ES-I3 (cell line): ENCODE results near the gene TPRN.
"Not testable (repeated sequence)": the region's sequence is repeated elsewhere in the genome, so short reads cannot be mapped to it uniquely, and the experiment has no call there.

ENCODE experiments used
- H3K36me3 ChIP-seq: 2 replicates; pipeline ENCODE4 v1.6.1; 2013; ENCODE audit warnings: mild to moderate bottlenecking, low read length, control low read depth, moderate library complexity; ENCODE audit not compliant: insufficient read depth
- H3K4me1 ChIP-seq: 2 replicates; pipeline ENCODE4 v1.6.1; 2013; ENCODE audit warnings: mild to moderate bottlenecking, control low read depth, low read length; ENCODE audit not compliant: insufficient read depth
- H3K9ac ChIP-seq: 2 replicates; pipeline ENCODE4 v1.6.1; 2013; ENCODE audit warnings: low read depth, mild to moderate bottlenecking, low read length, moderate library complexity
- H3K9me3 ChIP-seq: 2 replicates; pipeline ENCODE4 v1.6.1; 2013; ENCODE audit warnings: mild to moderate bottlenecking, low read length, moderate library complexity; ENCODE audit not compliant: control insufficient read depth, insufficient read depth

Gene TPRN

GRCh38 chr9:137200311-137201204, at the start of gene TPRN:
TSS of gene TPRN (minus strand) at chr9:137200741. CDS start at chr9:137200711, 30 bp downstream.
- no peaks in the 10 kb centered on the region for H3K9me3 ChIP-seq
- H3K4me1 ChIP-seq: peaks cover 6% of the 10 kb centered on the region
- no peaks in the 10 kb centered on the region for H3K36me3 ChIP-seq
- peak within 1 kb of the TSS; percentile 69 for H3K9ac ChIP-seq

GRCh38 chr9:137247916-137248175, 47.3 kb upstream of the TPRN start:
- no peak overlapping the region for H3K9ac ChIP-seq
- H3K4me1 ChIP-seq: peaks cover 22% of the 10 kb centered on the region; the same call in 1 of the 2 replicates
- peaks cover 5% of the 10 kb centered on the region; the same call in 1 of the 2 replicates for H3K36me3 ChIP-seq
- H3K9me3 ChIP-seq: no peaks in the 10 kb centered on the region

GRCh38 chr9:137247135-137247915, 46.8 kb upstream of the TPRN start:
- Histone ChIP-seq H3K4me1 (peaks cover 25% of the 10 kb centered on the region; the same call in 1 of the 2 replicates), H3K36me3 (peaks cover 11% of the 10 kb centered on the region), H3K9me3 (no peaks in the 10 kb centered on the region), H3K9ac (no peak overlapping the region)

GRCh38 chr9:137245450-137246421, 45.2 kb upstream of the TPRN start:
- peaks cover 12% of the 10 kb centered on the region for H3K36me3 ChIP-seq
- H3K9me3 ChIP-seq: no peaks in the 10 kb centered on the region
- H3K9ac ChIP-seq: no peak overlapping the region
- H3K4me1 ChIP-seq: peaks cover 22% of the 10 kb centered on the region; the same call in 1 of the 2 replicates

- Histone ChIP-seq H3K4me1 (peaks cover 18% of the 10 kb centered on the region; the same call in 1 of the 2 replicates), H3K9me3 (no peaks in the 10 kb centered on the region), H3K36me3 (peaks cover 12% of the 10 kb centered on the region), H3K9ac (no peak overlapping the region)
Measured at GRCh38 chr9:137244486-137245449, 44.2 kb upstream of the TPRN start.

- Histone ChIP-seq H3K9ac (no peak overlapping the region), H3K36me3 (peaks cover 12% of the 10 kb centered on the region), H3K9me3 (no peaks in the 10 kb centered on the region), H3K4me1 (peaks cover 18% of the 10 kb centered on the region; the same call in 1 of the 2 replicates)
Measured at GRCh38 chr9:137243626-137244485, 43.3 kb upstream of the TPRN start.

- H3K9me3 ChIP-seq, H3K9ac ChIP-seq: not testable (repeated sequence)
- H3K4me1 ChIP-seq: peaks cover 18% of the 10 kb centered on the region; the same call in 1 of the 2 replicates
- H3K36me3 ChIP-seq: peaks cover 12% of the 10 kb centered on the region
Measured at GRCh38 chr9:137243266-137243625, 42.7 kb upstream of the TPRN start.

GRCh38 chr9:137242269-137243203, 42.0 kb upstream of the TPRN start:
- H3K9me3 ChIP-seq: no peaks in the 10 kb centered on the region
- H3K9ac ChIP-seq: peak overlapping the region; percentile 70; the same call in 1 of the 2 replicates
- H3K36me3 ChIP-seq: peaks cover 12% of the 10 kb centered on the region
- H3K4me1 ChIP-seq: peaks cover 18% of the 10 kb centered on the region; the same call in 1 of the 2 replicates

GRCh38 chr9:137241490-137242268, 41.1 kb upstream of the TPRN start:
- Histone ChIP-seq H3K4me1 (peaks cover 24% of the 10 kb centered on the region; the same call in 1 of the 2 replicates), H3K9me3 (no peaks in the 10 kb centered on the region), H3K36me3 (peaks cover 12% of the 10 kb centered on the region), H3K9ac (peak overlapping the region; percentile 70)

- peaks cover 12% of the 10 kb centered on the region for H3K36me3 ChIP-seq
- H3K9me3 ChIP-seq: no peaks in the 10 kb centered on the region
- H3K4me1 ChIP-seq: peaks cover 29% of the 10 kb centered on the region; the same call in 1 of the 2 replicates
- H3K9ac ChIP-seq: peak within 1 kb of the TSS; percentile 94
Measured at GRCh38 chr9:137240841-137241489, 40.4 kb upstream of the TPRN start, which contains the start of gene TUBB4B. TSS of gene TUBB4B (plus strand) at chr9:137241287. CDS start at chr9:137241361, 74 bp downstream.
